HEK293T (cell line): ENCODE data around the gene RUFY4.

Source experiments
- ARNT ChIP-seq: fragments of 450-650 bp; IDR thresholded peaks from 2 replicates; pipeline ENCODE4 v1.6.1; 2017; ENCODE audit warnings: mild to moderate bottlenecking
- ELF4 ChIP-seq: fragments of 450-650 bp; IDR thresholded peaks from 2 replicates; pipeline ENCODE4 v1.6.1; 2017; ENCODE audit warnings: antibody characterized with exemption
- FOXA1 ChIP-seq: fragments of 450-650 bp; IDR thresholded peaks from 2 replicates; pipeline ENCODE4 v1.6.1; 2016; ENCODE audit warnings: mild to moderate bottlenecking
- FOXK2 ChIP-seq: fragments of 450-650 bp; IDR thresholded peaks from 2 replicates; pipeline ENCODE4 v1.6.1; 2016; ENCODE audit warnings: mild to moderate bottlenecking
- SUZ12 ChIP-seq: fragments of 450-650 bp; IDR thresholded peaks from 2 replicates; pipeline ENCODE4 v1.6.1; 2016; ENCODE audit warnings: mild to moderate bottlenecking

DNA sequence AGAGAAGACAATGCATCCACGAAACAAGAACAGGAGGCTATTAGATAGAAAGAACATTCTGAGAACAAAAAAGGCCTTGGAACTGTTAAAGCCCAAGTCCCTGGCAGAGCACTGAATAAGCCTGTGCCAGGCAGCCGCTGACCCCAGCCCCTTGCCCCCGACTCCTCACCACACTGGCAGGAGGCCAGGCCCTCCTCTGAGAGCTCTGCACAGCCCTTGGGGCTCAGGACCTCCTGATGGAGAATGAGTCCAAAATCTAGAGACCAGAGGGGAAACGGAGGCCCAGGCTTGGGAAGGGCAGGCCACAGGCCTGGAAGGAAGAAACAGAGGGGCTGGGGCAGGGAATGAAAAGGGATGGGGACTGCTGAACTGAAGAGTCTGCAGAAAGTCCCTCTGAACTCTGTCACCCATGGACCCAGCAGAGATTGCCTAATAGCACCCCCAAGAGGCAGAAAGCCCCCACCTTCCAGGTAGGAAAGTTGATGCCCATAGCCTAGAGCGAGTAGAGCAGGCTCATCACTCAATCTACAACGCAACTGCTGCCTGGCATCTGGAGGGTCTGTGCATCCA lies 48.0 kb upstream of the RUFY4 start:
- no peak for TF ChIP-seq FOXA1
- no peak for TF ChIP-seq FOXK2
- no peak for TF ChIP-seq ARNT
- TF ChIP-seq ELF4: no peak
- TF ChIP-seq SUZ12: no peak
